GM23338 (cell line): Measurements from ENCODE around the gene SPANXD. TPM values are rescaled to one million over a fixed set of nuclear protein-coding genes. Genes with fewer than 3 reads are reported as not detected.

Experiments
- ATAC-seq: fragments of 200-7000 bp; cut with Tn5 transposase; 3 replicates; pipeline ENCODE4 v1.9.1; 2020
- DNase-seq: peaks from one replicate; pipeline ENCODE4 v3.0.0-alpha.2; 2015; ENCODE audit warnings: low spot score
- H2AFZ ChIP-seq: fragments of 200-600 bp; sonication (generic); 2 replicates; pipeline ENCODE4 v1.8.0; 2016; ENCODE audit warnings: antibody characterized with exemption, mild to moderate bottlenecking, moderate library complexity
- H3F3A ChIP-seq: fragments of 200-600 bp; sonication (generic); replicated peaks from 2 replicates; pipeline ENCODE4 v1.8.0; 2017; ENCODE audit warnings: antibody characterized with exemption, mixed run types, low read depth
- H3K27ac ChIP-seq: fragments of 200-600 bp; sonication (generic); 2 replicates; pipeline ENCODE4 v1.6.1; 2016; ENCODE audit warnings: low read depth
- H3K27me3 ChIP-seq: fragments of 200-600 bp; sonication (generic); 2 replicates; pipeline ENCODE4 v1.8.0; 2016; ENCODE audit warnings: mild to moderate bottlenecking, mixed run types, moderate library complexity; ENCODE audit not compliant: insufficient read depth
- H3K36me3 ChIP-seq: fragments of 200-600 bp; sonication (generic); 2 replicates; pipeline ENCODE4 v1.8.0; 2016; ENCODE audit warnings: mild to moderate bottlenecking; ENCODE audit not compliant: insufficient read depth
- H3K4me1 ChIP-seq: fragments of 200-600 bp; sonication (generic); 2 replicates; pipeline ENCODE4 v1.8.0; 2016; ENCODE audit warnings: mild to moderate bottlenecking, moderate library complexity; ENCODE audit not compliant: insufficient read depth
- H3K4me2 ChIP-seq: fragments of 200-600 bp; sonication (generic); 2 replicates; pipeline ENCODE4 v1.7.1; 2017; ENCODE audit warnings: mixed run types
- H3K4me3 ChIP-seq: fragments of 200-600 bp; sonication (generic); 2 replicates; pipeline ENCODE4 v1.6.1; 2016; ENCODE audit warnings: mixed run types
- H3K79me2 ChIP-seq: fragments of 200-600 bp; sonication (generic); replicated peaks from 2 replicates; pipeline ENCODE4 v1.8.0; 2017; ENCODE audit warnings: mild to moderate bottlenecking; ENCODE audit not compliant: insufficient read depth
- H3K9me2 ChIP-seq: fragments of 200-600 bp; sonication (generic); 2 replicates; pipeline ENCODE4 v1.8.0; 2017; ENCODE audit not compliant: insufficient read depth
- H4K20me1 ChIP-seq: fragments of 200-600 bp; sonication (generic); replicated peaks from 2 replicates; pipeline ENCODE4 v1.8.0; 2017; ENCODE audit warnings: mild to moderate bottlenecking; ENCODE audit not compliant: insufficient read depth
- H3K27ac Mint-ChIP-seq: 2 replicates; pipeline ENCODE4 v1.8.0; 2020; ENCODE audit warnings: inconsistent platforms, mild to moderate bottlenecking, moderate library complexity, mixed read lengths
- H3K27me3 Mint-ChIP-seq: 3 replicates; pipeline ENCODE4 v1.8.0; 2022; ENCODE audit warnings: low read depth, mild to moderate bottlenecking, moderate library complexity, mixed read lengths, inconsistent platforms; ENCODE audit not compliant: insufficient read depth, poor library complexity
- H3K36me3 Mint-ChIP-seq: 3 replicates; pipeline ENCODE4 v1.8.0; 2021; ENCODE audit warnings: low read depth, mild to moderate bottlenecking, inconsistent platforms, moderate library complexity, mixed read lengths
- H3K4me1 Mint-ChIP-seq: 3 replicates; pipeline ENCODE4 v1.8.0; 2020; ENCODE audit warnings: mild to moderate bottlenecking, inconsistent platforms, mixed read lengths
- H3K4me3 Mint-ChIP-seq: 3 replicates; pipeline ENCODE4 v1.8.0; 2021; ENCODE audit warnings: moderate library complexity, mild to moderate bottlenecking, inconsistent platforms, mixed read lengths
- H3K9me3 Mint-ChIP-seq: 3 replicates; pipeline ENCODE4 v1.8.0; 2020; ENCODE audit warnings: moderate library complexity, mild to moderate bottlenecking, inconsistent platforms, mixed read lengths
- CREB1 ChIP-seq: fragments of 250-450 bp; sonication (Bioruptor Pico); IDR thresholded peaks from 2 replicates; pipeline ENCODE4 v1.5.0; 2020; ENCODE audit warnings: low read depth, mild to moderate bottlenecking, moderate library complexity
- CTCF ChIP-seq, 2 experiments: fragments of 200-600 bp in 1 of 2; sonication (generic) in 1 of 2; conservative IDR thresholded peaks; 2 replicates each; pipeline versions ENCODE4 v1.5.1 to v1.6.1; 2016 to 2017; ENCODE audit warnings: antibody characterized with exemption in 2 of 2, low read depth in 2 of 2, mild to moderate bottlenecking in 2 of 2, moderate library complexity in 1 of 2
- ETS1 ChIP-seq: IDR thresholded peaks from 2 replicates; pipeline ENCODE4 v1.6.1; 2016; ENCODE audit warnings: antibody characterized with exemption
- EZH2 ChIP-seq: fragments of 200-600 bp; sonication (generic); IDR thresholded peaks from one replicate; pipeline ENCODE4 v1.8.0; 2017; ENCODE audit warnings: antibody characterized with exemption, mild to moderate bottlenecking, low read depth; ENCODE audit not compliant: unreplicated experiment
- JUNB ChIP-seq: IDR thresholded peaks from one replicate; pipeline ENCODE4 v1.6.1; 2016; ENCODE audit warnings: antibody characterized with exemption; ENCODE audit not compliant: unreplicated experiment
- STAT1 ChIP-seq: IDR thresholded peaks from one replicate; pipeline ENCODE4 v1.6.1; 2016; ENCODE audit warnings: antibody characterized with exemption; ENCODE audit not compliant: unreplicated experiment
- ZNF114 ChIP-seq: fragments of 250-450 bp; sonication (Bioruptor Pico); IDR thresholded peaks from 2 replicates; pipeline ENCODE4 v1.5.0; 2020; ENCODE audit warnings: mild to moderate bottlenecking, moderate library complexity
- ZNF331 ChIP-seq: fragments of 250-450 bp; sonication (Bioruptor Pico); IDR thresholded peaks from 2 replicates; pipeline ENCODE4 v1.5.0; 2020; ENCODE audit warnings: low read depth, mild to moderate bottlenecking, moderate library complexity
- polyA plus RNA-seq: library from polyadenylated mRNA; unstranded; fragments of >200 nt; fragmentation: Nextera tagmentation; extraction: Ambion mirVana; gene quantifications from 2 replicates; pipeline ENCODE4 v1.2.1, GENCODE V29; 2016
- total RNA-seq: library from RNA; depleted of rRNA; stranded (reverse); fragments of >200 nt; shearing (Covaris generic); gene quantifications from 2 replicates; pipeline ENCODE4 v1.2.3, GENCODE V29; 2014
- TF ChIP-seq, protein P1 (sequence below): fragments of 250-450 bp; sonication (Bioruptor Pico); IDR thresholded peaks from 2 replicates; pipeline ENCODE4 v1.5.0; 2020; ENCODE audit warnings: mild to moderate bottlenecking, moderate library complexity
- TF ChIP-seq, protein P2 (sequence below): IDR thresholded peaks from one replicate; pipeline ENCODE4 v1.6.1; 2018; ENCODE audit warnings: antibody characterized with exemption; ENCODE audit not compliant: unreplicated experiment

Gene SPANXD
- total and polyA plus RNA-seq, 2 experiments from 2014 or later: not detected

GRCh38 chrX:141669689-141670088 lies 28.9 kb downstream of the SPANXD start:
- no peak for TF ChIP-seq EZH2
- TF ChIP-seq JUNB: no peak
- Histone ChIP-seq H3K79me2 (no peaks in the 10 kb centered on the region), H3K4me3 (no peak overlapping the region), H2AFZ (no peak overlapping the region), H3K4me1 (no peaks in the 10 kb centered on the region), H3K27me3 (no peaks in the 10 kb centered on the region), H4K20me1 (no peaks in the 10 kb centered on the region), H3K4me2 (no peak overlapping the region), H3K36me3 (no peaks in the 10 kb centered on the region), H3K9me2 (no peaks in the 10 kb centered on the region), H3F3A (no peaks in the 10 kb centered on the region), H3K27ac (no peak overlapping the region)
- Mint-ChIP-seq H3K4me1 (no peaks in the 10 kb centered on the region), H3K9me3 (no peaks in the 10 kb centered on the region), H3K36me3 (no peaks in the 10 kb centered on the region), H3K27me3 (no peaks in the 10 kb centered on the region), H3K4me3 (no peak overlapping the region), H3K27ac (no peak overlapping the region)
- ATAC-seq (no peak), DNase-seq (no peak)

- no peak overlapping the region for H3K27ac Mint-ChIP-seq
- no peak overlapping the region for H3K27ac ChIP-seq
- H4K20me1 ChIP-seq: no peaks in the 10 kb centered on the region
- H3K9me2 ChIP-seq: no peaks in the 10 kb centered on the region
- H3K79me2 ChIP-seq: no peaks in the 10 kb centered on the region
- H3F3A ChIP-seq: no peaks in the 10 kb centered on the region
- DNase-seq (no peak), ATAC-seq (no peak)
- no peaks in the 10 kb centered on the region for H3K9me3 Mint-ChIP-seq
- H3K4me2 ChIP-seq: no peak overlapping the region
- no peaks in the 10 kb centered on the region for H3K27me3 ChIP-seq
- no peaks in the 10 kb centered on the region for H3K4me1 ChIP-seq
- H3K27me3 Mint-ChIP-seq: no peaks in the 10 kb centered on the region
- H3K4me3 ChIP-seq: no peak overlapping the region
- H2AFZ ChIP-seq: no peak overlapping the region
- H3K4me1 Mint-ChIP-seq: no peaks in the 10 kb centered on the region
- H3K36me3 ChIP-seq: no peaks in the 10 kb centered on the region
- no peaks in the 10 kb centered on the region for H3K36me3 Mint-ChIP-seq
- H3K4me3 Mint-ChIP-seq: no peak overlapping the region
- TF ChIP-seq CTCF (conservative IDR thresholded peaks at IDR 0.05; ENCODE audit: low read depth in 2 of 2) (no peak), ZNF331 (CRISPR knock-in tag) (no peak), STAT1 (no peak), ZNF114 (CRISPR knock-in tag) (no peak), EZH2 (no peak), CREB1 (CRISPR knock-in tag) (no peak), ETS1 (no peak)
- TF ChIP-seq, protein P1, sequence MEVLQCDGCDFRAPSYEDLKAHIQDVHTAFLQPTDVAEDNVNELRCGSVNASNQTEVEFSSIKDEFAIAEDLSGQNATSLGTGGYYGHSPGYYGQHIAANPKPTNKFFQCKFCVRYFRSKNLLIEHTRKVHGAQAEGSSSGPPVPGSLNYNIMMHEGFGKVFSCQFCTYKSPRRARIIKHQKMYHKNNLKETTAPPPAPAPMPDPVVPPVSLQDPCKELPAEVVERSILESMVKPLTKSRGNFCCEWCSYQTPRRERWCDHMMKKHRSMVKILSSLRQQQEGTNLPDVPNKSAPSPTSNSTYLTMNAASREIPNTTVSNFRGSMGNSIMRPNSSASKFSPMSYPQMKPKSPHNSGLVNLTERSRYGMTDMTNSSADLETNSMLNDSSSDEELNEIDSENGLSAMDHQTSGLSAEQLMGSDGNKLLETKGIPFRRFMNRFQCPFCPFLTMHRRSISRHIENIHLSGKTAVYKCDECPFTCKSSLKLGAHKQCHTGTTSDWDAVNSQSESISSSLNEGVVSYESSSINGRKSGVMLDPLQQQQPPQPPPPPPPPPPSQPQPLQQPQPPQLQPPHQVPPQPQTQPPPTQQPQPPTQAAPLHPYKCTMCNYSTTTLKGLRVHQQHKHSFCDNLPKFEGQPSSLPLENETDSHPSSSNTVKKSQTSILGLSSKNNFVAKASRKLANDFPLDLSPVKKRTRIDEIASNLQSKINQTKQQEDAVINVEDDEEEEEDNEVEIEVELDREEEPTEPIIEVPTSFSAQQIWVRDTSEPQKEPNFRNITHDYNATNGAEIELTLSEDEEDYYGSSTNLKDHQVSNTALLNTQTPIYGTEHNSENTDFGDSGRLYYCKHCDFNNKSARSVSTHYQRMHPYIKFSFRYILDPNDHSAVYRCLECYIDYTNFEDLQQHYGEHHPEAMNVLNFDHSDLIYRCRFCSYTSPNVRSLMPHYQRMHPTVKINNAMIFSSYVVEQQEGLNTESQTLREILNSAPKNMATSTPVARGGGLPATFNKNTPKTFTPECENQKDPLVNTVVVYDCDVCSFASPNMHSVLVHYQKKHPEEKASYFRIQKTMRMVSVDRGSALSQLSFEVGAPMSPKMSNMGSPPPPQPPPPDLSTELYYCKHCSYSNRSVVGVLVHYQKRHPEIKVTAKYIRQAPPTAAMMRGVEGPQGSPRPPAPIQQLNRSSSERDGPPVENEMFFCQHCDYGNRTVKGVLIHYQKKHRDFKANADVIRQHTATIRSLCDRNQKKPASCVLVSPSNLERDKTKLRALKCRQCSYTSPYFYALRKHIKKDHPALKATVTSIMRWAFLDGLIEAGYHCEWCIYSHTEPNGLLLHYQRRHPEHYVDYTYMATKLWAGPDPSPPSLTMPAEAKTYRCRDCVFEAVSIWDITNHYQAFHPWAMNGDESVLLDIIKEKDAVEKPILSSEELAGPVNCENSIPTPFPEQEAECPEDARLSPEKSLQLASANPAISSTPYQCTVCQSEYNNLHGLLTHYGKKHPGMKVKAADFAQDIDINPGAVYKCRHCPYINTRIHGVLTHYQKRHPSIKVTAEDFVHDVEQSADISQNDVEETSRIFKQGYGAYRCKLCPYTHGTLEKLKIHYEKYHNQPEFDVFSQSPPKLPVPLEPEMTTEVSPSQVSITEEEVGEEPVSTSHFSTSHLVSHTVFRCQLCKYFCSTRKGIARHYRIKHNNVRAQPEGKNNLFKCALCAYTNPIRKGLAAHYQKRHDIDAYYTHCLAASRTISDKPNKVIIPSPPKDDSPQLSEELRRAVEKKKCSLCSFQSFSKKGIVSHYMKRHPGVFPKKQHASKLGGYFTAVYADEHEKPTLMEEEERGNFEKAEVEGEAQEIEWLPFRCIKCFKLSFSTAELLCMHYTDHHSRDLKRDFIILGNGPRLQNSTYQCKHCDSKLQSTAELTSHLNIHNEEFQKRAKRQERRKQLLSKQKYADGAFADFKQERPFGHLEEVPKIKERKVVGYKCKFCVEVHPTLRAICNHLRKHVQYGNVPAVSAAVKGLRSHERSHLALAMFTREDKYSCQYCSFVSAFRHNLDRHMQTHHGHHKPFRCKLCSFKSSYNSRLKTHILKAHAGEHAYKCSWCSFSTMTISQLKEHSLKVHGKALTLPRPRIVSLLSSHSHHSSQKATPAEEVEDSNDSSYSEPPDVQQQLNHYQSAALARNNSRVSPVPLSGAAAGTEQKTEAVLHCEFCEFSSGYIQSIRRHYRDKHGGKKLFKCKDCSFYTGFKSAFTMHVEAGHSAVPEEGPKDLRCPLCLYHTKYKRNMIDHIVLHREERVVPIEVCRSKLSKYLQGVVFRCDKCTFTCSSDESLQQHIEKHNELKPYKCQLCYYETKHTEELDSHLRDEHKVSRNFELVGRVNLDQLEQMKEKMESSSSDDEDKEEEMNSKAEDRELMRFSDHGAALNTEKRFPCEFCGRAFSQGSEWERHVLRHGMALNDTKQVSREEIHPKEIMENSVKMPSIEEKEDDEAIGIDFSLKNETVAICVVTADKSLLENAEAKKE (CRISPR knock-in tag): no peak
- TF ChIP-seq, protein P2, sequence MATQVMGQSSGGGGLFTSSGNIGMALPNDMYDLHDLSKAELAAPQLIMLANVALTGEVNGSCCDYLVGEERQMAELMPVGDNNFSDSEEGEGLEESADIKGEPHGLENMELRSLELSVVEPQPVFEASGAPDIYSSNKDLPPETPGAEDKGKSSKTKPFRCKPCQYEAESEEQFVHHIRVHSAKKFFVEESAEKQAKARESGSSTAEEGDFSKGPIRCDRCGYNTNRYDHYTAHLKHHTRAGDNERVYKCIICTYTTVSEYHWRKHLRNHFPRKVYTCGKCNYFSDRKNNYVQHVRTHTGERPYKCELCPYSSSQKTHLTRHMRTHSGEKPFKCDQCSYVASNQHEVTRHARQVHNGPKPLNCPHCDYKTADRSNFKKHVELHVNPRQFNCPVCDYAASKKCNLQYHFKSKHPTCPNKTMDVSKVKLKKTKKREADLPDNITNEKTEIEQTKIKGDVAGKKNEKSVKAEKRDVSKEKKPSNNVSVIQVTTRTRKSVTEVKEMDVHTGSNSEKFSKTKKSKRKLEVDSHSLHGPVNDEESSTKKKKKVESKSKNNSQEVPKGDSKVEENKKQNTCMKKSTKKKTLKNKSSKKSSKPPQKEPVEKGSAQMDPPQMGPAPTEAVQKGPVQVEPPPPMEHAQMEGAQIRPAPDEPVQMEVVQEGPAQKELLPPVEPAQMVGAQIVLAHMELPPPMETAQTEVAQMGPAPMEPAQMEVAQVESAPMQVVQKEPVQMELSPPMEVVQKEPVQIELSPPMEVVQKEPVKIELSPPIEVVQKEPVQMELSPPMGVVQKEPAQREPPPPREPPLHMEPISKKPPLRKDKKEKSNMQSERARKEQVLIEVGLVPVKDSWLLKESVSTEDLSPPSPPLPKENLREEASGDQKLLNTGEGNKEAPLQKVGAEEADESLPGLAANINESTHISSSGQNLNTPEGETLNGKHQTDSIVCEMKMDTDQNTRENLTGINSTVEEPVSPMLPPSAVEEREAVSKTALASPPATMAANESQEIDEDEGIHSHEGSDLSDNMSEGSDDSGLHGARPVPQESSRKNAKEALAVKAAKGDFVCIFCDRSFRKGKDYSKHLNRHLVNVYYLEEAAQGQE: no peak
Observed at GRCh38 chrX:141668371-141668770, 30.2 kb downstream of the SPANXD start.
